GM23338 (cell line): ENCODE results near the gene CD164. TPM values are rescaled to one million over a fixed set of nuclear protein-coding genes. Genes with fewer than 3 reads are reported as not detected.

Experiments used
- ATAC-seq: fragments of 200-7000 bp; cut with Tn5 transposase; 3 replicates; pipeline ENCODE4 v1.9.1; 2020
- DNase-seq: peaks from one replicate; pipeline ENCODE4 v3.0.0-alpha.2; 2015; ENCODE audit warnings: low spot score
- H2AFZ ChIP-seq: fragments of 200-600 bp; sonication (generic); 2 replicates; pipeline ENCODE4 v1.8.0; 2016; ENCODE audit warnings: antibody characterized with exemption, mild to moderate bottlenecking, moderate library complexity
- H3F3A ChIP-seq: fragments of 200-600 bp; sonication (generic); replicated peaks from 2 replicates; pipeline ENCODE4 v1.8.0; 2017; ENCODE audit warnings: antibody characterized with exemption, mixed run types, low read depth
- H3K27ac ChIP-seq: fragments of 200-600 bp; sonication (generic); 2 replicates; pipeline ENCODE4 v1.6.1; 2016; ENCODE audit warnings: low read depth
- H3K27me3 ChIP-seq: fragments of 200-600 bp; sonication (generic); 2 replicates; pipeline ENCODE4 v1.8.0; 2016; ENCODE audit warnings: mild to moderate bottlenecking, mixed run types, moderate library complexity; ENCODE audit not compliant: insufficient read depth
- H3K36me3 ChIP-seq: fragments of 200-600 bp; sonication (generic); 2 replicates; pipeline ENCODE4 v1.8.0; 2016; ENCODE audit warnings: mild to moderate bottlenecking; ENCODE audit not compliant: insufficient read depth
- H3K4me1 ChIP-seq: fragments of 200-600 bp; sonication (generic); 2 replicates; pipeline ENCODE4 v1.8.0; 2016; ENCODE audit warnings: mild to moderate bottlenecking, moderate library complexity; ENCODE audit not compliant: insufficient read depth
- H3K4me2 ChIP-seq: fragments of 200-600 bp; sonication (generic); 2 replicates; pipeline ENCODE4 v1.7.1; 2017; ENCODE audit warnings: mixed run types
- H3K4me3 ChIP-seq: fragments of 200-600 bp; sonication (generic); 2 replicates; pipeline ENCODE4 v1.6.1; 2016; ENCODE audit warnings: mixed run types
- H3K79me2 ChIP-seq: fragments of 200-600 bp; sonication (generic); replicated peaks from 2 replicates; pipeline ENCODE4 v1.8.0; 2017; ENCODE audit warnings: mild to moderate bottlenecking; ENCODE audit not compliant: insufficient read depth
- H3K9me2 ChIP-seq: fragments of 200-600 bp; sonication (generic); 2 replicates; pipeline ENCODE4 v1.8.0; 2017; ENCODE audit not compliant: insufficient read depth
- H4K20me1 ChIP-seq: fragments of 200-600 bp; sonication (generic); replicated peaks from 2 replicates; pipeline ENCODE4 v1.8.0; 2017; ENCODE audit warnings: mild to moderate bottlenecking; ENCODE audit not compliant: insufficient read depth
- H3K27ac Mint-ChIP-seq: 2 replicates; pipeline ENCODE4 v1.8.0; 2020; ENCODE audit warnings: inconsistent platforms, mild to moderate bottlenecking, moderate library complexity, mixed read lengths
- H3K27me3 Mint-ChIP-seq: 3 replicates; pipeline ENCODE4 v1.8.0; 2022; ENCODE audit warnings: low read depth, mild to moderate bottlenecking, moderate library complexity, mixed read lengths, inconsistent platforms; ENCODE audit not compliant: insufficient read depth, poor library complexity
- H3K36me3 Mint-ChIP-seq: 3 replicates; pipeline ENCODE4 v1.8.0; 2021; ENCODE audit warnings: low read depth, mild to moderate bottlenecking, inconsistent platforms, moderate library complexity, mixed read lengths
- H3K4me1 Mint-ChIP-seq: 3 replicates; pipeline ENCODE4 v1.8.0; 2020; ENCODE audit warnings: mild to moderate bottlenecking, inconsistent platforms, mixed read lengths
- H3K4me3 Mint-ChIP-seq: 3 replicates; pipeline ENCODE4 v1.8.0; 2021; ENCODE audit warnings: moderate library complexity, mild to moderate bottlenecking, inconsistent platforms, mixed read lengths
- H3K9me3 Mint-ChIP-seq: 3 replicates; pipeline ENCODE4 v1.8.0; 2020; ENCODE audit warnings: moderate library complexity, mild to moderate bottlenecking, inconsistent platforms, mixed read lengths
- CREB1 ChIP-seq: fragments of 250-450 bp; sonication (Bioruptor Pico); IDR thresholded peaks from 2 replicates; pipeline ENCODE4 v1.5.0; 2020; ENCODE audit warnings: low read depth, mild to moderate bottlenecking, moderate library complexity
- CTCF ChIP-seq, 2 experiments: fragments of 200-600 bp in 1 of 2; sonication (generic) in 1 of 2; conservative IDR thresholded peaks; 2 replicates each; pipeline versions ENCODE4 v1.5.1 to v1.6.1; 2016 to 2017; ENCODE audit warnings: antibody characterized with exemption in 2 of 2, low read depth in 2 of 2, mild to moderate bottlenecking in 2 of 2, moderate library complexity in 1 of 2
- ETS1 ChIP-seq: IDR thresholded peaks from 2 replicates; pipeline ENCODE4 v1.6.1; 2016; ENCODE audit warnings: antibody characterized with exemption
- EZH2 ChIP-seq: fragments of 200-600 bp; sonication (generic); IDR thresholded peaks from one replicate; pipeline ENCODE4 v1.8.0; 2017; ENCODE audit warnings: antibody characterized with exemption, mild to moderate bottlenecking, low read depth; ENCODE audit not compliant: unreplicated experiment
- EZH2phosphoT487 ChIP-seq: fragments of 200-600 bp; sonication (generic); IDR thresholded peaks from one replicate; pipeline ENCODE4 v1.8.1; 2018; ENCODE audit warnings: antibody characterized with exemption; ENCODE audit not compliant: unreplicated experiment
- JUNB ChIP-seq: IDR thresholded peaks from one replicate; pipeline ENCODE4 v1.6.1; 2016; ENCODE audit warnings: antibody characterized with exemption; ENCODE audit not compliant: unreplicated experiment
- NANOG ChIP-seq: IDR thresholded peaks from 2 replicates; pipeline ENCODE4 v1.6.1; 2016; ENCODE audit warnings: antibody characterized with exemption, borderline replicate concordance
- POLR2AphosphoS5 ChIP-seq: IDR thresholded peaks from 2 replicates; pipeline ENCODE4 v1.6.1; 2016; ENCODE audit warnings: antibody characterized with exemption, low read depth
- REST ChIP-seq: IDR thresholded peaks from one replicate; pipeline ENCODE4 v1.6.1; 2018; ENCODE audit warnings: antibody characterized with exemption; ENCODE audit not compliant: unreplicated experiment
- STAT1 ChIP-seq: IDR thresholded peaks from one replicate; pipeline ENCODE4 v1.6.1; 2016; ENCODE audit warnings: antibody characterized with exemption; ENCODE audit not compliant: unreplicated experiment
- ZNF114 ChIP-seq: fragments of 250-450 bp; sonication (Bioruptor Pico); IDR thresholded peaks from 2 replicates; pipeline ENCODE4 v1.5.0; 2020; ENCODE audit warnings: mild to moderate bottlenecking, moderate library complexity
- ZNF331 ChIP-seq: fragments of 250-450 bp; sonication (Bioruptor Pico); IDR thresholded peaks from 2 replicates; pipeline ENCODE4 v1.5.0; 2020; ENCODE audit warnings: low read depth, mild to moderate bottlenecking, moderate library complexity
- ZNF462 ChIP-seq: fragments of 250-450 bp; sonication (Bioruptor Pico); IDR thresholded peaks from 2 replicates; pipeline ENCODE4 v1.5.0; 2020; ENCODE audit warnings: mild to moderate bottlenecking, moderate library complexity
- polyA plus RNA-seq: library from polyadenylated mRNA; unstranded; fragments of >200 nt; fragmentation: Nextera tagmentation; extraction: Ambion mirVana; gene quantifications from 2 replicates; pipeline ENCODE4 v1.2.1, GENCODE V29; 2016
- total RNA-seq: library from RNA; depleted of rRNA; stranded (reverse); fragments of >200 nt; shearing (Covaris generic); gene quantifications from 2 replicates; pipeline ENCODE4 v1.2.3, GENCODE V29; 2014

Gene CD164
- total and polyA plus RNA-seq, 2 experiments from 2014 or later = 81.0 to 83.8 TPM

GRCh38 chr6:109348226-109348625 lies 34.0 kb downstream of the CD164 start:
- Histone ChIP-seq H3K4me1 (no peaks in the 10 kb centered on the region), H3K4me3 (no peak overlapping the region), H3K27ac (no peak overlapping the region), H3K79me2 (no peaks in the 10 kb centered on the region), H3K36me3 (no peaks in the 10 kb centered on the region), H3F3A (no peaks in the 10 kb centered on the region), H3K4me2 (no peak overlapping the region), H4K20me1 (no peaks in the 10 kb centered on the region), H2AFZ (no peak overlapping the region), H3K27me3 (no peaks in the 10 kb centered on the region), H3K9me2 (0 out of 2 replicates have a peak, but pooled peaks cover 2% of the 10 kb centered on the region)
- TF ChIP-seq REST = no peak
- TF ChIP-seq ETS1 = no peak
- TF ChIP-seq CTCF (conservative IDR thresholded peaks at IDR 0.05; ENCODE audit: low read depth in 2 of 2) = no peak
- TF ChIP-seq CREB1 (CRISPR knock-in tag) = no peak
- TF ChIP-seq JUNB = no peak
- TF ChIP-seq ZNF462 (CRISPR knock-in tag) = no peak
- no peak for TF ChIP-seq ZNF114
- TF ChIP-seq EZH2 = no peak
- TF ChIP-seq POLR2AphosphoS5 = no peak
- no peak for TF ChIP-seq ZNF331 (CRISPR knock-in tag)
- TF ChIP-seq STAT1 = no peak
- TF ChIP-seq EZH2phosphoT487 = no peak
- TF ChIP-seq NANOG = no peak
- H3K27me3 Mint-ChIP-seq = peaks cover 7% of the 10 kb centered on the region
- ATAC-seq (no peak), DNase-seq (no peak)
- H3K27ac Mint-ChIP-seq = no peak overlapping the region
- no peak overlapping the region for H3K4me3 Mint-ChIP-seq
- H3K9me3 Mint-ChIP-seq = no peaks in the 10 kb centered on the region
- peaks cover 9% of the 10 kb centered on the region for H3K4me1 Mint-ChIP-seq
- peaks cover 3% of the 10 kb centered on the region; the same call in 2 of the 3 replicates for H3K36me3 Mint-ChIP-seq
